A549 (cell line): ENCODE measurements around the gene THAP7. TPM values are rescaled to one million over a fixed set of nuclear protein-coding genes. Genes with fewer than 3 reads are reported as not detected.

Source experiments
- ATAC-seq, 2 experiments: fragments of 200-7000 bp in 1 of 2; fragments of >200 bp in 1 of 2; cut with Nextera tagmentation in 1 of 2; cut with Tn5 transposase in 1 of 2; 3 replicates each; pipeline versions ENCODE4 v1.8.0 to v1.9.1; 2018 to 2020; ENCODE audit warnings: mild to moderate bottlenecking in 1 of 2, moderate library complexity in 1 of 2
- CTCF ChIA-PET: fragments of 300-600 bp; sonication (Branson Sonifier 250); formaldehyde crosslinking; extraction: SDS; loops from one replicate; lab custom pipeline; 2021; ENCODE audit warnings: antibody characterized with exemption, inconsistent platforms; lab: Yijun Ruan, JAX
- POLR2A ChIA-PET: fragments of 350-600 bp; formaldehyde crosslinking; extraction: SDS; loops from one replicate; lab custom pipeline; 2021; ENCODE audit warnings: antibody characterized with exemption, inconsistent platforms; lab: Yijun Ruan, JAX
- DNase-seq, 2 experiments: peaks; one replicate each; pipeline versions ENCODE4 v3.0.0 to v3.0.0-alpha.2; 2011 to 2016; ENCODE audit warnings: low read depth in 1 of 2, low spot score in 1 of 2
- FAIRE-seq: peaks from 2 replicates; lab custom pipeline; 2011; peaks lifted over from hg19 to GRCh38; lab: Jason Lieb, UNC
- H3K27ac ChIP-seq, 2 experiments: fragments of >200 bp; sonication (Bioruptor Twin); formaldehyde crosslinking; 3 replicates each; pipeline ENCODE4 v1.5.1; 2016 to 2017
- H3K4me1 ChIP-seq: fragments of >200 bp; sonication (Bioruptor Twin); formaldehyde crosslinking; 3 replicates; pipeline ENCODE4 v1.6.1; 2016
- H3K4me2 ChIP-seq: fragments of >200 bp; sonication (Bioruptor Twin); formaldehyde crosslinking; 3 replicates; pipeline ENCODE4 v1.6.1; 2016
- H3K4me3 ChIP-seq: fragments of >200 bp; sonication (Bioruptor Twin); formaldehyde crosslinking; 3 replicates; pipeline ENCODE4 v1.5.1; 2016
- H3K9me3 ChIP-seq: fragments of >200 bp; sonication (Bioruptor Twin); formaldehyde crosslinking; 3 replicates; pipeline ENCODE4 v1.6.1; 2016
- BHLHE40 ChIP-seq: IDR thresholded peaks from 2 replicates; pipeline ENCODE4 v1.6.1; 2012; ENCODE audit warnings: low read depth, low read length, inconsistent platforms
- CHD2 ChIP-seq: fragments of 150-350 bp; IDR thresholded peaks from 2 replicates; pipeline ENCODE4 v1.6.1; 2014; ENCODE audit warnings: low read length; ENCODE audit not compliant: partially characterized antibody
- EHF ChIP-seq: fragments of 250-450 bp; sonication (Bioruptor Pico); IDR thresholded peaks from 2 replicates; pipeline ENCODE4 v1.5.0; 2020; ENCODE audit warnings: mild to moderate bottlenecking
- EHMT2 ChIP-seq: fragments of 200-600 bp; sonication (generic); IDR thresholded peaks from 2 replicates; pipeline ENCODE4 v1.6.1; 2016; ENCODE audit warnings: antibody characterized with exemption, low read depth, mild to moderate bottlenecking, moderate library complexity
- EP300 ChIP-seq, 2 experiments: fragments of >200 bp; sonication (Bioruptor Twin); formaldehyde crosslinking; IDR thresholded peaks; 2 replicates in 1 of 2; 3 replicates in 1 of 2; pipeline ENCODE4 v1.6.1; 2016 to 2017
- FOSB ChIP-seq: fragments of 250-450 bp; sonication (Bioruptor Pico); IDR thresholded peaks from 2 replicates; pipeline ENCODE4 v1.5.0; 2020; ENCODE audit warnings: mild to moderate bottlenecking, moderate library complexity
- FOSL2 ChIP-seq, 2 experiments: fragments of 450-650 bp in 1 of 2; fragments of >200 bp in 1 of 2; sonication (Bioruptor Twin) in 1 of 2; formaldehyde crosslinking; IDR thresholded peaks; 2 replicates each; pipeline versions ENCODE4 v1.5.0 to v1.6.1; 2016 to 2020; ENCODE audit warnings: mild to moderate bottlenecking in 1 of 2, moderate library complexity in 1 of 2
- GATA3 ChIP-seq: IDR thresholded peaks from 2 replicates; pipeline ENCODE4 v1.6.1; 2012; ENCODE audit warnings: borderline replicate concordance
- HEYL ChIP-seq: fragments of 250-450 bp; sonication (Bioruptor Pico); IDR thresholded peaks from 2 replicates; pipeline ENCODE4 v1.8.0; 2021; ENCODE audit warnings: mild to moderate bottlenecking, moderate library complexity
- HOXB13 ChIP-seq: fragments of 250-450 bp; sonication (Bioruptor Pico); IDR thresholded peaks from 2 replicates; pipeline ENCODE4 v1.5.0; 2020; ENCODE audit warnings: low read depth, mild to moderate bottlenecking, moderate library complexity
- JUNB ChIP-seq: fragments of >200 bp; sonication (Bioruptor Twin); formaldehyde crosslinking; IDR thresholded peaks from 2 replicates; pipeline ENCODE4 v1.6.1; 2016
- MAFK ChIP-seq: fragments of 450-650 bp; IDR thresholded peaks from 2 replicates; pipeline ENCODE4 v1.6.1; 2014; ENCODE audit not compliant: partially characterized antibody
- RAD21 ChIP-seq, 2 experiments: fragments of >200 bp in 1 of 2; sonication (Bioruptor Twin) in 1 of 2; formaldehyde crosslinking in 1 of 2; IDR thresholded peaks in 1 of 2; conservative IDR thresholded peaks in 1 of 2; 2 replicates in 1 of 2; 3 replicates in 1 of 2; pipeline ENCODE4 v1.6.1; 2012 to 2018; ENCODE audit warnings: inconsistent platforms in 1 of 2
- RARB ChIP-seq: fragments of 250-450 bp; sonication (Bioruptor Pico); IDR thresholded peaks from 2 replicates; pipeline ENCODE4 v1.8.0; 2021; ENCODE audit warnings: mild to moderate bottlenecking, moderate library complexity
- RCOR1 ChIP-seq: fragments of 150-350 bp; IDR thresholded peaks from 2 replicates; pipeline ENCODE4 v1.6.1; 2014; ENCODE audit warnings: antibody characterized with exemption, low read length, low read depth
- RNF2 ChIP-seq: fragments of 200-600 bp; sonication (generic); IDR thresholded peaks from 2 replicates; pipeline ENCODE4 v1.6.1; 2016; ENCODE audit warnings: low read depth, mild to moderate bottlenecking, antibody characterized with exemption, moderate library complexity, borderline replicate concordance
- SMC3 ChIP-seq: fragments of >200 bp; sonication (Bioruptor Twin); formaldehyde crosslinking; IDR thresholded peaks from 3 replicates; pipeline ENCODE4 v1.6.1; 2018; ENCODE audit warnings: inconsistent platforms
- ZNF302 ChIP-seq: fragments of 250-450 bp; sonication (Bioruptor Pico); IDR thresholded peaks from 2 replicates; pipeline ENCODE4 v1.9.0; 2021; ENCODE audit warnings: inconsistent platforms, mild to moderate bottlenecking, moderate library complexity
- WGBS: methylation state at CpG from one replicate; pipeline ENCODE4 v1.1.6; 2017; ENCODE audit errors: missing lambda C conversion rate; 5-methylcytosine and 5-hydroxymethylcytosine counted together
- polyA plus RNA-seq, 4 experiments: library from polyadenylated mRNA; depleted of rRNA in 3 of 4; stranded (reverse); fragments of >200 nt; fragmentation: RNase III in 1 of 4; extraction: RNeasy Plus Mini Kit Qiagen cat#74134 plus additional on column Dnase treatment in 1 of 4; gene quantifications; 2 replicates in 3 of 4; 3 replicates in 1 of 4; pipeline ENCODE4 v1.2.3, GENCODE V29; 2011 to 2017
- TF ChIP-seq, protein P1 (sequence below): fragments of >200 bp; sonication (Bioruptor Twin); formaldehyde crosslinking; IDR thresholded peaks from 3 replicates; pipeline ENCODE4 v1.5.1; 2016
- TF ChIP-seq, protein P2 (sequence below): fragments of 250-450 bp; sonication (Bioruptor Pico); IDR thresholded peaks from 2 replicates; pipeline ENCODE4 v1.5.0; 2020; ENCODE audit warnings: low read depth, mild to moderate bottlenecking, moderate library complexity
- TF ChIP-seq, protein P3 (sequence below): fragments of 150-350 bp; IDR thresholded peaks from 2 replicates; pipeline ENCODE4 v1.6.1; 2014; ENCODE audit warnings: low read depth, mild to moderate bottlenecking, low read length
- TF ChIP-seq, protein P4 (sequence below): fragments of >200 bp; sonication (Bioruptor Twin); formaldehyde crosslinking; IDR thresholded peaks from 2 replicates; pipeline ENCODE4 v1.6.1; 2016

The THAP7 gene
- polyA plus RNA-seq, 2 of the 4 experiments (the other 2 are of a cell fraction): 15.9 to 22.7 TPM

DNA sequence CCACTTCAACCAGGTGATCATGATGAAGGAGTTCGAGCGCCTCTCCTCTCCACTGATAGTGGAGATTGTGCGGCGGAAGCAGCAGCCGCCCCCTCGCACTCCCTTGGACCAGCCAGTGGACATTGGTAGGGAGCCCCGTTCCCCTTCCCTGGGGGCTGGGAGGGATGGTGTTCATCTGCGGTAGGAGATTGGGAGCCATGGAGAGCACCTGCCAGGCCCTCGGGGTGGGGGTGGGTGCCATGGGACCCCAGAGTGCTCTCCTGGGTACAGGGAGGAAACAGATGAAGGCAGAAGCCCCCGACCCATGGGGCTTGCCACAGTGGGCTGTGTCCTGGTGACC lies 7.0 kb downstream of the THAP7 start:
- no peak overlapping the region for H3K4me3 ChIP-seq
- FAIRE-seq (no peak), ATAC-seq (no peak), DNase-seq (no peak)
- no CpG with 5 or more reads among the region's 10 CpGs for WGBS
- CTCF ChIA-PET: no interaction called here
- no peak overlapping the region for H3K4me2 ChIP-seq
- POLR2A ChIA-PET: interaction anchor here (1.0 kb wide), 1 partner anchor 13 kb away, joined by 3 read pairs; the partner anchor contains the start of gene LZTR1
- TF ChIP-seq RARB (CRISPR knock-in tag): no peak
- TF ChIP-seq, protein P1, sequence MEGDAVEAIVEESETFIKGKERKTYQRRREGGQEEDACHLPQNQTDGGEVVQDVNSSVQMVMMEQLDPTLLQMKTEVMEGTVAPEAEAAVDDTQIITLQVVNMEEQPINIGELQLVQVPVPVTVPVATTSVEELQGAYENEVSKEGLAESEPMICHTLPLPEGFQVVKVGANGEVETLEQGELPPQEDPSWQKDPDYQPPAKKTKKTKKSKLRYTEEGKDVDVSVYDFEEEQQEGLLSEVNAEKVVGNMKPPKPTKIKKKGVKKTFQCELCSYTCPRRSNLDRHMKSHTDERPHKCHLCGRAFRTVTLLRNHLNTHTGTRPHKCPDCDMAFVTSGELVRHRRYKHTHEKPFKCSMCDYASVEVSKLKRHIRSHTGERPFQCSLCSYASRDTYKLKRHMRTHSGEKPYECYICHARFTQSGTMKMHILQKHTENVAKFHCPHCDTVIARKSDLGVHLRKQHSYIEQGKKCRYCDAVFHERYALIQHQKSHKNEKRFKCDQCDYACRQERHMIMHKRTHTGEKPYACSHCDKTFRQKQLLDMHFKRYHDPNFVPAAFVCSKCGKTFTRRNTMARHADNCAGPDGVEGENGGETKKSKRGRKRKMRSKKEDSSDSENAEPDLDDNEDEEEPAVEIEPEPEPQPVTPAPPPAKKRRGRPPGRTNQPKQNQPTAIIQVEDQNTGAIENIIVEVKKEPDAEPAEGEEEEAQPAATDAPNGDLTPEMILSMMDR: no peak
- no peak for TF ChIP-seq SMC3
- TF ChIP-seq, protein P2, sequence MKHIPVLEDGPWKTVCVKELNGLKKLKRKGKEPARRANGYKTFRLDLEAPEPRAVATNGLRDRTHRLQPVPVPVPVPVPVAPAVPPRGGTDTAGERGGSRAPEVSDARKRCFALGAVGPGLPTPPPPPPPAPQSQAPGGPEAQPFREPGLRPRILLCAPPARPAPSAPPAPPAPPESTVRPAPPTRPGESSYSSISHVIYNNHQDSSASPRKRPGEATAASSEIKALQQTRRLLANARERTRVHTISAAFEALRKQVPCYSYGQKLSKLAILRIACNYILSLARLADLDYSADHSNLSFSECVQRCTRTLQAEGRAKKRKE (CRISPR knock-in tag): no peak
- TF ChIP-seq FOSL2 (IDR thresholded peaks at IDR 0.05): no peak
- no peak for TF ChIP-seq FOSL2 (CRISPR knock-in tag; IDR thresholded peaks at IDR 0.05)
- no peak for TF ChIP-seq HEYL (CRISPR knock-in tag)
- no peak for TF ChIP-seq CHD2
- TF ChIP-seq RAD21 (conservative IDR thresholded peaks at IDR 0.05 in 1 of 2, IDR thresholded peaks at IDR 0.05 in 1 of 2): no peak
- no peak for TF ChIP-seq EP300 (IDR thresholded peaks at IDR 0.05)
- no peaks in the 10 kb centered on the region for H3K4me1 ChIP-seq
- no peak overlapping the region for H3K27ac ChIP-seq
- no peaks in the 10 kb centered on the region for H3K9me3 ChIP-seq

DNA sequence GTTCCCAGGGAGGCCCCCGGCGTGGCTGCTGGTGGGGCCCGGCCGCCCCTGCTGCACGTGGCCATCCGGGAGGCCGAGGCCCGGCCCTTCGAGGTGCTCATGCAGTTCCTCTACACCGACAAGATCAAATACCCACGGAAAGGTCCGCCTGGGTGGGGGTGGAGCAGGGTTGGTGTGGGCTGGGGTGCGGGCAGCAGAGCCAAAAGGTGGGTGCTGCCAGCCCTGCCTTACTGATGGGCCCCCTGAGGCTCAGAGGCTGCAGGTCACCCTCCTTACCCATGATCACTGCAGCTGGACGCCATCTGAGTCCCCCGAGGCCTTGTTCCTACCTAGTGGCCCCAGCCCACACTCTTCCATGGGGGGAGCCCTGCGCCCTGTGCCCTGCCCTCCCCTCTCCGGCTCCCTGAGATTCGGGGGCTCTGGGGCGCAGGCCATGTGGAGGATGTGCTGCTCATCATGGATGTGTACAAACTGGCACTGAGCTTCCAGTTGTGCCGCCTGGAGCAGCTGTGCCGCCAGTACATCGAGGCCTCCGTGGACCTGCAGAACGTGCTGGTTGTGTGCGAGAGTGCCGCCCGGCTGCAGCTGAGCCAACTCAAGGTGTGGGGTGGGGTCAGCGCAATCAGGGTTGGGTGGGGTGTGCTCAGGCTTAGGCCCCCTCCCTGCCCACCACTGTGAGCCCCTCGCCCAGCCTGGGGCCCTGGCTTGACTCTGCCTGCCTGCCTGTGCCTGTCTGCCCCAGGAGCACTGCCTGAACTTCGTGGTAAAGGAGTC lies 7.6 kb downstream of the THAP7 start:
- no peak for DNase-seq
- 90% methylated on average over 10 of the region's 30 CpGs for WGBS
- no peak for ATAC-seq
- H3K4me3 ChIP-seq: no peak overlapping the region
- TF ChIP-seq JUNB: no peak
- no peak for TF ChIP-seq EHMT2
- TF ChIP-seq RCOR1: no peak
- TF ChIP-seq, protein P3, sequence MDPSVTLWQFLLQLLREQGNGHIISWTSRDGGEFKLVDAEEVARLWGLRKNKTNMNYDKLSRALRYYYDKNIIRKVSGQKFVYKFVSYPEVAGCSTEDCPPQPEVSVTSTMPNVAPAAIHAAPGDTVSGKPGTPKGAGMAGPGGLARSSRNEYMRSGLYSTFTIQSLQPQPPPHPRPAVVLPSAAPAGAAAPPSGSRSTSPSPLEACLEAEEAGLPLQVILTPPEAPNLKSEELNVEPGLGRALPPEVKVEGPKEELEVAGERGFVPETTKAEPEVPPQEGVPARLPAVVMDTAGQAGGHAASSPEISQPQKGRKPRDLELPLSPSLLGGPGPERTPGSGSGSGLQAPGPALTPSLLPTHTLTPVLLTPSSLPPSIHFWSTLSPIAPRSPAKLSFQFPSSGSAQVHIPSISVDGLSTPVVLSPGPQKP: no peak
- TF ChIP-seq, protein P4, sequence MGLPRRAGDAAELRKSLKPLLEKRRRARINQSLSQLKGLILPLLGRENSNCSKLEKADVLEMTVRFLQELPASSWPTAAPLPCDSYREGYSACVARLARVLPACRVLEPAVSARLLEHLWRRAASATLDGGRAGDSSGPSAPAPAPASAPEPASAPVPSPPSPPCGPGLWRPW: no peak
- TF ChIP-seq EHF: no peak
- no peak for TF ChIP-seq ZNF302 (CRISPR knock-in tag)
- TF ChIP-seq, all 56 proteins: peak for 0
- Histone ChIP-seq H3K4me1 (no peaks in the 10 kb centered on the region), H3K4me2 (no peak overlapping the region), H3K9me3 (no peaks in the 10 kb centered on the region), H3K27ac (no peak overlapping the region)
- ChIA-PET CTCF (no interaction called here), POLR2A (interaction anchor here (1.0 to 1.2 kb wide), 2 partner anchors 8 to 12 kb away, joined by 3 read pairs; partner anchors contain the start of gene LZTR1)
- FAIRE-seq: no peak

DNA sequence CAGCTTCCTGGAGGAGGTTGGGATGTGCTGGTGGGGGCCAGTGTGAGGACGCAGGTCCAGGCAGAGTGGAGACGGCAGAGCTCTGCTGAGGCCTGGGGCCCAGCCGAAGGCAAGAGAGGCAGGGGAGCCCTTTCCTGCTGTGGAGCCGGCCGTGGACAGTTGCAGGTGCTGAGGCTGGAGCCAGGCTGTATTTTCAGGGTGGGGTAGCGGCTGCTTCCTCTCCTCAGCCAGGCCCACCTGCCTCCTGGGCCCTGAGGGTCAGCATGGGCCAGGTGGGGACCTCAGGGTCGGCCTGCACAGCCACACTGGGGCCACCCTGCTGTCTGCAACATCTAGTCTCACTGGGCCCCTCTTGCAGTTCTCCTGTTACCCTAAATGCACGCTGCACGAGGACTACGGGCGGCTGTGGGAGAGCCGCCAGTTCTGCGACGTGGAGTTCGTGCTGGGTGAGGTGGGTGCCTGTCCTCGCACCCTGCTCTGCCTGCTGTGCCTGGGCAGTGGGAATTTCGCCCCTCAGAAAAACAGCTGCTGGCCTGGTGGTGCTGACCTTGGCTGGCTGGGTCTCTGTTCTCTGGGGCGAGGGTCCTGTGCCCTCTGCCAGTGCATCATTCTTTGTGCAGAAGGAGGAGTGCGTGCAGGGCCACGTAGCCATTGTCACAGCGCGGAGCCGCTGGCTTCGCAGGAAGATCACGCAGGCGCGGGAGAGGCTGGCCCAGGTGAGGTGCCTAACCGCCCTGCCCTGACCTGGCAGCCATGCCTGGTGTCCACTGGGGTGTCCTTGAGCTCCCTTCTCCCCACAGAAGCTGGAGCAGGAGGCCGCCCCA lies 8.4 kb downstream of the THAP7 start:
- ChIA-PET CTCF (no interaction called here), POLR2A (interaction anchor here (1.0 to 1.2 kb wide), 2 partner anchors 9 to 11 kb away, joined by 3 read pairs; partner anchors contain the start of gene LZTR1)
- ATAC-seq: no peak
- Histone ChIP-seq H3K4me3 (no peak overlapping the region), H3K9me3 (no peaks in the 10 kb centered on the region), H3K4me2 (no peak overlapping the region), H3K27ac (no peak overlapping the region), H3K4me1 (no peaks in the 10 kb centered on the region)
- no peak for FAIRE-seq
- no peak for DNase-seq
- WGBS: 96% methylated on average over 8 of the region's 29 CpGs
- TF ChIP-seq RNF2 (no peak), FOSB (CRISPR knock-in tag) (no peak), BHLHE40 (no peak), HOXB13 (CRISPR knock-in tag) (no peak), EHMT2 (no peak), GATA3 (no peak), ZNF302 (CRISPR knock-in tag) (no peak), MAFK (no peak), RAD21 (conservative IDR thresholded peaks at IDR 0.05 in 1 of 2, IDR thresholded peaks at IDR 0.05 in 1 of 2) (no peak)
- TF ChIP-seq, protein P4: no peak
- TF ChIP-seq, protein P1: no peak
